ENCODE results near the gene NR1D2. TPM values are rescaled to one million over a fixed set of nuclear protein-coding genes. Genes with fewer than 3 reads are reported as not detected.

Gene NR1D2
- total RNA-seq, 1 experiment from 2014 or later = 18.4 TPM

GRCh38 chr3:23937296-23937695, 7.8 kb upstream of the NR1D2 start:
- Mint-ChIP-seq H3K36me3 (no peaks in the 10 kb centered on the region), H3K4me3 (no peak overlapping the region), H3K27me3 (ENCODE audit: low read depth) (peaks cover 6% of the 10 kb centered on the region), H3K9me3 (no peaks in the 10 kb centered on the region), H3K27ac (no peak overlapping the region), H3K4me1 (peaks cover 3% of the 10 kb centered on the region; the same call in 1 of the 2 replicates)
- ATAC-seq = no peak
- ChIA-PET CTCF (interaction anchor here (1.6 kb wide), 1 partner anchor 62 kb away, joined by 4 read pairs; no protein-coding TSS in a partner anchor), POLR2A (no interaction called here)
- no peak for TF ChIP-seq NFYB (CRISPR knock-in tag; conservative IDR thresholded peaks at IDR 0.05; ENCODE audit: low read depth)
- TF ChIP-seq GABPB1 (CRISPR knock-in tag; IDR thresholded peaks at IDR 0.05) = no peak
- TF ChIP-seq ATF6 (CRISPR knock-in tag; IDR thresholded peaks at IDR 0.05) = no peak
- TF ChIP-seq MLX (CRISPR knock-in tag; IDR thresholded peaks at IDR 0.05) = no peak
- TF ChIP-seq, protein P1, sequence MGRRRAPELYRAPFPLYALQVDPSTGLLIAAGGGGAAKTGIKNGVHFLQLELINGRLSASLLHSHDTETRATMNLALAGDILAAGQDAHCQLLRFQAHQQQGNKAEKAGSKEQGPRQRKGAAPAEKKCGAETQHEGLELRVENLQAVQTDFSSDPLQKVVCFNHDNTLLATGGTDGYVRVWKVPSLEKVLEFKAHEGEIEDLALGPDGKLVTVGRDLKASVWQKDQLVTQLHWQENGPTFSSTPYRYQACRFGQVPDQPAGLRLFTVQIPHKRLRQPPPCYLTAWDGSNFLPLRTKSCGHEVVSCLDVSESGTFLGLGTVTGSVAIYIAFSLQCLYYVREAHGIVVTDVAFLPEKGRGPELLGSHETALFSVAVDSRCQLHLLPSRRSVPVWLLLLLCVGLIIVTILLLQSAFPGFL (CRISPR knock-in tag; IDR thresholded peaks at IDR 0.05; ENCODE audit: borderline replicate concordance) = no peak
- TF ChIP-seq MAX (CRISPR knock-in tag; IDR thresholded peaks at IDR 0.05) = no peak
- no peak for TF ChIP-seq NR1H2 (CRISPR knock-in tag; IDR thresholded peaks at IDR 0.05)
- DNase-seq (ENCODE audit: low spot score) = no peak

- DNase-seq (ENCODE audit: low spot score) = no peak
- Mint-ChIP-seq H3K36me3 (no peaks in the 10 kb centered on the region), H3K9me3 (no peaks in the 10 kb centered on the region), H3K4me3 (no peak overlapping the region), H3K4me1 (peaks cover 6% of the 10 kb centered on the region), H3K27ac (no peak overlapping the region), H3K27me3 (ENCODE audit: low read depth) (peaks cover 18% of the 10 kb centered on the region)
- CTCF ChIA-PET = no interaction called here
- POLR2A ChIA-PET = interaction anchor here (0.6 kb wide), 1 partner anchor 22 kb away, joined by 3 read pairs; the partner anchor contains the start of genes NKIRAS1 and RPL15
- ATAC-seq = no peak; the same call in none of the 2 replicates
- TF ChIP-seq ZNF416 (CRISPR knock-in tag; IDR thresholded peaks at IDR 0.05) (no peak), GABPB1 (CRISPR knock-in tag; IDR thresholded peaks at IDR 0.05) (0 out of 2 replicates have a peak, but pooled peaks have one; percentile 20), ZNF232 (CRISPR knock-in tag; IDR thresholded peaks at IDR 0.05) (no peak)
These were observed 6.4 kb upstream of the NR1D2 start for GRCh38 chr3:23938688-23939087.

DNA sequence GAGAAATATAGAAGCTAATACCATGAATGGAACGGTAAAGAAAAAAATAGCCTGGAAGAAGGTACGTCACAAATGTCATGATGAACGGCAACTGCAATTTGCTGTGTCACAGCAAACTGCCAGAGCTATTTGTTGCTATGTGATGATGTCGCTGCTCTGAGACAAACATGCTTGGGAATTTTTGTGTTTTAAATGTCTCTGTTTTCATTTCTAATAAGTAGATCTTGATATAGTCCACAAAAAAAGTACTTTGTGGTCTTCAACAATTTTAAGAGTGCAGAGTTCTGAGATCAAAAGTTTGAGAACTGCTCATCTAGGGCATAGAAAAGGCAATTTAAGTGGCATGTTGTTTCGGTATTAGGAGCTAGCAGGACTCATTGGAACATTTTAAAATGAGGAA, 4.3 kb upstream of the NR1D2 start:
- TF ChIP-seq OVOL2 (CRISPR knock-in tag; IDR thresholded peaks at IDR 0.05; ENCODE audit: borderline replicate concordance) (no peak), USF1 (CRISPR knock-in tag; IDR thresholded peaks at IDR 0.05) (no peak), SMAD3 (CRISPR knock-in tag; IDR thresholded peaks at IDR 0.05; ENCODE audit: borderline replicate concordance) (no peak)
- Mint-ChIP-seq H3K27me3 (ENCODE audit: low read depth) (peaks cover 16% of the 10 kb centered on the region), H3K27ac (no peak overlapping the region), H3K36me3 (no peaks in the 10 kb centered on the region), H3K9me3 (no peaks in the 10 kb centered on the region), H3K4me1 (peaks cover 14% of the 10 kb centered on the region), H3K4me3 (no peak overlapping the region)
- ChIA-PET POLR2A (interaction anchor here (0.6 to 1.9 kb wide), 2 partner anchors 24 to 448 kb away, joined by 4 to 8 read pairs; partner anchors contain the start of genes NKIRAS1 and RPL15), CTCF (interaction anchor here (0.5 kb wide), 1 partner anchor 981 kb away, joined by 3 read pairs; no protein-coding TSS in a partner anchor)
- ATAC-seq (no peak), DNase-seq (ENCODE audit: low spot score) (no peak)

- Mint-ChIP-seq H3K4me1 (peaks cover 16% of the 10 kb centered on the region), H3K27me3 (ENCODE audit: low read depth) (peaks cover 16% of the 10 kb centered on the region), H3K27ac (no peak overlapping the region), H3K4me3 (no peak overlapping the region), H3K9me3 (no peaks in the 10 kb centered on the region), H3K36me3 (no peaks in the 10 kb centered on the region)
- DNase-seq (ENCODE audit: low spot score) (no peak), ATAC-seq (no peak)
- CTCF ChIA-PET = no interaction called here
- TF ChIP-seq ZNF232 (CRISPR knock-in tag; IDR thresholded peaks at IDR 0.05) = no peak
- POLR2A ChIA-PET = interaction anchor here (1.9 kb wide), 1 partner anchor 24 kb away, joined by 8 read pairs; the partner anchor contains the start of genes NKIRAS1 and RPL15
These were observed 3.6 kb upstream of the NR1D2 start for GRCh38 chr3:23941440-23941839.

All from WTC11 (cell line).